Endothelial cell of umbilical vein (primary cell): ENCODE measurements around the gene HIPK4. TPM values are rescaled to one million over a fixed set of nuclear protein-coding genes. Genes with fewer than 3 reads are reported as not detected.

Experiments used
- BruUV-seq: library from RNA; stranded (reverse); fragments of 400-500 nt; replicated peaks from 2 replicates; lab custom pipeline; 2021; lab: Mats Ljungman, UMichigan
- CTCF ChIA-PET: fragments of 300-600, 350-600 bp; sonication (Branson Sonifier 250); formaldehyde crosslinking; loops from one replicate; lab custom pipeline; 2021; ENCODE audit warnings: antibody characterized with exemption, inconsistent platforms; lab: Charles Lee
- POLR2A ChIA-PET: fragments of 300-600, 350-600 bp; sonication (Branson Sonifier 250); formaldehyde crosslinking; loops from one replicate; lab custom pipeline; 2021; ENCODE audit warnings: antibody characterized with exemption, inconsistent platforms; lab: Charles Lee
- DNase-seq: peaks from one replicate; pipeline ENCODE4 v3.0.0-alpha.2; 2011; ENCODE audit warnings: low read depth, low spot score
- FAIRE-seq: peaks from 2 replicates; lab custom pipeline; 2011; peaks lifted over from hg19 to GRCh38; lab: Jason Lieb, UNC
- H2AFZ ChIP-seq: 2 replicates; pipeline ENCODE4 v1.6.0; 2012; ENCODE audit warnings: low read depth, low read length, control low read depth, inconsistent platforms
- H3K27ac ChIP-seq: 2 replicates; pipeline ENCODE4 v1.5.1; 2011; ENCODE audit warnings: low read depth, mild to moderate bottlenecking, control low read depth, low read length, moderate library complexity; ENCODE audit not compliant: insufficient read depth
- H3K27me3 ChIP-seq, 2 experiments: 2 replicates each; pipeline versions ENCODE4 v1.6.0 to v1.6.1; 2011; ENCODE audit warnings: low read length in 2 of 2, mixed read lengths in 1 of 2; ENCODE audit not compliant: control insufficient read depth in 2 of 2, insufficient read depth in 2 of 2
- H3K36me3 ChIP-seq, 2 experiments: 2 replicates in 1 of 2; 3 replicates in 1 of 2; pipeline ENCODE4 v1.5.1; 2011; ENCODE audit warnings: low read length in 2 of 2, mild to moderate bottlenecking in 1 of 2, moderate library complexity in 1 of 2; ENCODE audit not compliant: control insufficient read depth in 2 of 2, insufficient read depth in 2 of 2; ENCODE audit errors: extremely low read depth in 1 of 2
- H3K4me1 ChIP-seq: 3 replicates; pipeline ENCODE4 v1.5.1; 2011; ENCODE audit warnings: mild to moderate bottlenecking, low read length; ENCODE audit not compliant: control insufficient read depth, insufficient read depth; ENCODE audit errors: extremely low read depth
- H3K4me2 ChIP-seq: 2 replicates; pipeline ENCODE4 v1.6.1; 2011; ENCODE audit warnings: low read length, control low read depth, mixed read lengths; ENCODE audit not compliant: insufficient read depth
- H3K4me3 ChIP-seq, 3 experiments: fragments of 200-600 bp in 1 of 3; sonication (generic), shearing (Covaris generic) in 1 of 3; replicated peaks in 1 of 3; 2 replicates each; pipeline ENCODE4 v1.5.1; 2011 to 2016; ENCODE audit warnings: control low read depth in 3 of 3, low read length in 3 of 3, mild to moderate bottlenecking in 2 of 3, inconsistent platforms in 1 of 3, low read depth in 1 of 3, moderate library complexity in 1 of 3; ENCODE audit not compliant: insufficient read depth in 1 of 3
- H3K79me2 ChIP-seq: 2 replicates; pipeline ENCODE4 v1.6.0; 2012; ENCODE audit warnings: low read length, inconsistent platforms; ENCODE audit not compliant: control insufficient read depth, insufficient read depth
- H3K9ac ChIP-seq: replicated peaks from 2 replicates; pipeline ENCODE3; 2011; ENCODE audit warnings: low read length, control low read depth; ENCODE audit not compliant: insufficient read depth; ENCODE audit errors: extremely low read depth
- H3K9me1 ChIP-seq: replicated peaks from 3 replicates; pipeline ENCODE4 v1.6.0; 2011; ENCODE audit warnings: mild to moderate bottlenecking, low read length; ENCODE audit not compliant: control insufficient read depth, insufficient read depth; ENCODE audit errors: extremely low read depth
- H3K9me3 ChIP-seq: replicated peaks from 2 replicates; pipeline ENCODE4 v1.5.1; 2012; ENCODE audit warnings: low read length, inconsistent platforms; ENCODE audit not compliant: control insufficient read depth, insufficient read depth
- H4K20me1 ChIP-seq: replicated peaks from 2 replicates; pipeline ENCODE3; 2011; ENCODE audit warnings: mild to moderate bottlenecking, low read length; ENCODE audit not compliant: control insufficient read depth, insufficient read depth; ENCODE audit errors: extremely low read depth
- CTCF ChIP-seq, 2 donors: IDR thresholded peaks; 1 replicate in 1 of 2; 2 replicates in 1 of 2; pipeline ENCODE4 v1.5.1; 2011; ENCODE audit warnings: low read length in 2 of 2, mild to moderate bottlenecking in 2 of 2, moderate library complexity in 2 of 2, control low read depth in 1 of 2, inconsistent platforms in 1 of 2, low read depth in 1 of 2; ENCODE audit not compliant: insufficient read depth in 1 of 2; ENCODE audit errors: extremely low read depth in 1 of 2
- EZH2 ChIP-seq: IDR thresholded peaks from 2 replicates; pipeline ENCODE4 v1.6.1; 2012; ENCODE audit warnings: borderline replicate concordance, low read depth, mild to moderate bottlenecking, moderate library complexity, low read length, inconsistent platforms; ENCODE audit not compliant: severe bottlenecking
- FOS ChIP-seq: IDR thresholded peaks from 2 replicates; pipeline ENCODE4 v1.6.1; 2011; ENCODE audit warnings: mild to moderate bottlenecking, low read length, moderate library complexity, borderline replicate concordance; ENCODE audit not compliant: insufficient read depth
- GATA2 ChIP-seq: IDR thresholded peaks from 2 replicates; pipeline ENCODE4 v1.7.0; 2011; ENCODE audit warnings: low read depth, mild to moderate bottlenecking, moderate library complexity, mixed read lengths, low read length; ENCODE audit not compliant: insufficient read length, insufficient read depth
- JUN ChIP-seq: IDR thresholded peaks from 2 replicates; pipeline ENCODE4 v1.6.1; 2011; ENCODE audit warnings: borderline replicate concordance, low read depth; ENCODE audit not compliant: insufficient read length, insufficient read depth
- MAX ChIP-seq: IDR thresholded peaks from 2 replicates; pipeline ENCODE4 v1.6.1; 2011; ENCODE audit not compliant: insufficient read depth, insufficient read length
- MYC ChIP-seq: IDR thresholded peaks from one replicate; pipeline ENCODE4 v1.6.1; 2011; ENCODE audit warnings: mild to moderate bottlenecking, low read depth, low read length
- POLR2A ChIP-seq: IDR thresholded peaks from 2 replicates; pipeline ENCODE4 v1.6.1; 2012; ENCODE audit warnings: low read depth, mild to moderate bottlenecking, control low read depth, low read length
- POLR2AphosphoS5 ChIP-seq: IDR thresholded peaks from 2 replicates; pipeline ENCODE4 v1.6.1; 2012; ENCODE audit warnings: low read depth, mild to moderate bottlenecking, control low read depth, low read length, moderate library complexity; ENCODE audit not compliant: insufficient read depth
- dilution Hi-C: fragments of 300-500 bp; cut with MboI; formaldehyde crosslinking; loops from one replicate; pipeline ENCODE4 v1.15.0; 2019; ENCODE audit warnings: low sequenced_read_pairs; ENCODE audit not compliant: extremely low pct_ligation_motif_present
- intact Hi-C: fragments of 100-400 bp; cut with micrococcal nuclease; formaldehyde crosslinking; loops from one replicate; pipeline ENCODE4 v1.10.0; 2022
- polyA plus RNA-seq, 4 experiments: library from polyadenylated mRNA; depleted of rRNA in 3 of 4; stranded (reverse) in 3 of 4; unstranded in 1 of 4; fragments of >200 nt; gene quantifications; 2 replicates each; pipeline versions ENCODE4 v1.2.1 to v1.2.3, GENCODE V29; 2011 to 2012; ENCODE audit warnings: missing spikeins in 1 of 4
- total RNA-seq: library from RNA; stranded (reverse); gene quantifications from 2 replicates; pipeline ENCODE4 v1.2.3, GENCODE V29; 2021

HIPK4 gene
- total and polyA plus RNA-seq, 2 donors (not counting 3 experiments of a cell fraction or from before 2014, with no cell fraction given) = 0.12 TPM; not detected in 1

- Histone ChIP-seq H3K9me3 (no peaks in the 10 kb centered on the region), H2AFZ (no peak overlapping the region), H4K20me1 (no peaks in the 10 kb centered on the region), H3K4me3 (no peak overlapping the region), H3K36me3 (peaks cover 0 to 18% of the 10 kb centered on the region in 2 experiments), H3K4me2 (no peak overlapping the region), H3K9ac (no peak overlapping the region), H3K4me1 (no peaks in the 10 kb centered on the region), H3K27me3 (no peaks in the 10 kb centered on the region), H3K9me1 (no peaks in the 10 kb centered on the region), H3K79me2 (no peaks in the 10 kb centered on the region), H3K27ac (no peak overlapping the region)
- CTCF ChIA-PET = no interaction called here
- TF ChIP-seq GATA2 (no peak), POLR2AphosphoS5 (no peak), CTCF (IDR thresholded peaks at IDR 0.05; ENCODE audit: extremely low read depth in 1 of 2, insufficient read depth in 1 of 2, low read depth in 1 of 2, low read length in 2 of 2) (no peak)
- FAIRE-seq (no peak), DNase-seq (no peak)
- intact Hi-C loops = no loop called here
- POLR2A ChIA-PET = no interaction called here
- dilution Hi-C loops = no loop called here
- BruUV-seq = no TSS peak
These were observed 13.6 kb downstream of the HIPK4 start for GRCh38 chr19:40376286-40376862.

GRCh38 chr19:40374084-40374483 lies 15.9 kb downstream of the HIPK4 start:
- H3K4me3 ChIP-seq = no peak overlapping the region
- H3K27me3 ChIP-seq = no peaks in the 10 kb centered on the region
- TF ChIP-seq CTCF (IDR thresholded peaks at IDR 0.05; ENCODE audit: extremely low read depth in 1 of 2, insufficient read depth in 1 of 2, low read depth in 1 of 2, low read length in 2 of 2) = no peak
- no peak for TF ChIP-seq MYC
- no peak for TF ChIP-seq JUN
- no peak for TF ChIP-seq FOS
- TF ChIP-seq POLR2A = no peak
- TF ChIP-seq EZH2 = no peak
- TF ChIP-seq POLR2AphosphoS5 = no peak
- no peak for TF ChIP-seq GATA2
- no peak for TF ChIP-seq MAX
- no peaks in the 10 kb centered on the region for H3K9me3 ChIP-seq
- H3K9ac ChIP-seq = no peak overlapping the region
- BruUV-seq = no TSS peak
- FAIRE-seq (no peak), DNase-seq (no peak)
- POLR2A ChIA-PET = interaction anchor here (0.6 kb wide), 1 partner anchor 10 kb away, joined by 3 read pairs; no protein-coding TSS in a partner anchor
- no peak overlapping the region for H3K27ac ChIP-seq
- no peaks in the 10 kb centered on the region for H3K9me1 ChIP-seq
- dilution Hi-C loops (no loop called here), intact Hi-C loops (no loop called here)
- H3K4me1 ChIP-seq = no peaks in the 10 kb centered on the region
- no peaks in the 10 kb centered on the region for H4K20me1 ChIP-seq
- CTCF ChIA-PET = no interaction called here
- H3K36me3 ChIP-seq = peaks cover 0 to 21% of the 10 kb centered on the region in 2 experiments
- H3K4me2 ChIP-seq = no peak overlapping the region
- no peaks in the 10 kb centered on the region for H3K79me2 ChIP-seq
- H2AFZ ChIP-seq = no peak overlapping the region
